HG03025 (cell line): Measurements from ENCODE around the gene ATP5ME.
"Not testable (repeated sequence)": the region's sequence is repeated elsewhere in the genome, so short reads cannot be mapped to it uniquely, and the experiment has no call there.

Source experiments
- ATAC-seq: cut with Tn5 transposase; IDR thresholded peaks from one replicate; pipeline ENCODE4 v1.9.1; 2021; ENCODE audit warnings: mild to moderate bottlenecking, moderate library complexity; ENCODE audit not compliant: unreplicated experiment, low FRiP score

Gene ATP5ME

GRCh38 chr4:674172-675035 is at the start of gene ATP5ME, which contains the start of gene MYL5:
Gene ATP5ME, minus strand, starts transcription at chr4:674276. Its CDS starts 29 bp downstream, at chr4:674247.
Gene MYL5, plus strand, starts transcription at chr4:674542. Its CDS starts 3,485 bp downstream, at chr4:678027.
- ATAC-seq, result peak; percentile 61

GRCh38 chr4:722851-723360 is 48.8 kb upstream of the ATP5ME start:
- ATAC-seq, result no peak

- no peak for ATAC-seq
Observed at GRCh38 chr4:722169-722725, 48.2 kb upstream of the ATP5ME start.

- ATAC-seq, result no peak
Observed at GRCh38 chr4:721261-722168, 47.4 kb upstream of the ATP5ME start.

GRCh38 chr4:720111-720860 is 46.2 kb upstream of the ATP5ME start:
- ATAC-seq, result no peak

GRCh38 chr4:718460-718859 is 44.4 kb upstream of the ATP5ME start:
- no peak for ATAC-seq

GRCh38 chr4:717601-718320 is 43.7 kb upstream of the ATP5ME start:
- no peak for ATAC-seq

GRCh38 chr4:714087-714486 is 40.0 kb upstream of the ATP5ME start:
- ATAC-seq, result no peak

GRCh38 chr4:712916-713632 is 39.0 kb upstream of the ATP5ME start:
- no peak for ATAC-seq

- ATAC-seq, result no peak
Observed at GRCh38 chr4:712093-712492, 38.0 kb upstream of the ATP5ME start.

GRCh38 chr4:710916-711315 is 36.8 kb upstream of the ATP5ME start:
- no peak for ATAC-seq

GRCh38 chr4:710116-710515 is 36.0 kb upstream of the ATP5ME start:
- no peak for ATAC-seq

GRCh38 chr4:709348-709747 is 35.3 kb upstream of the ATP5ME start:
- ATAC-seq, result no peak

GRCh38 chr4:708631-708933 is 34.5 kb upstream of the ATP5ME start:
- ATAC-seq, result no peak

GRCh38 chr4:707929-708630 is 34.0 kb upstream of the ATP5ME start:
- no peak for ATAC-seq

GRCh38 chr4:706834-707598 is 32.9 kb upstream of the ATP5ME start:
- no peak for ATAC-seq

- not testable (repeated sequence) for ATAC-seq
Observed at GRCh38 chr4:706083-706633, 32.1 kb upstream of the ATP5ME start.
